ENCODE results near the gene CHST15. TPM values are rescaled to one million over a fixed set of nuclear protein-coding genes. Genes with fewer than 3 reads are reported as not detected.
A peak's percentile ranks its signal among the peaks of the same experiment; 100 is the strongest.

The CHST15 gene
- total and polyA plus RNA-seq, 2 of the 13 experiments (the other 11 are each of a cell fraction or from before 2014, with no cell fraction given): 1.4 to 94.7 TPM

- 95% methylated on average over 6 of the region's 8 CpGs for WGBS (ENCODE audit: low lambda C conversion rate)
- Histone ChIP-seq H2AFZ (ENCODE audit: low read length) (no peak overlapping the region), H3K4me2 (ENCODE audit: low read depth, low read length) (no peak overlapping the region), H3K36me3 (replicated peaks in 1 of 2; ENCODE audit: control insufficient read depth in 1 of 2, insufficient read depth in 2 of 2, low read length in 2 of 2) (peaks cover 38 to 69% of the 10 kb centered on the region in 2 experiments), H3K79me2 (ENCODE audit: insufficient read depth, low read length) (no peaks in the 10 kb centered on the region), H4K20me1 (ENCODE audit: insufficient read depth, low read length) (peaks cover 3% of the 10 kb centered on the region; the same call in 1 of the 2 replicates), H3K9me3 (ENCODE audit: low read length) (no peaks in the 10 kb centered on the region), H3K27me3 (ENCODE audit: control insufficient read depth in 1 of 2, insufficient read depth in 2 of 2, low read length in 2 of 2) (no peaks in the 10 kb centered on the region), H3K9ac (ENCODE audit: insufficient read depth, low read depth, low read length) (no peak overlapping the region), H3K27ac (ENCODE audit: extremely low read length, insufficient read depth, low read length) (no peak overlapping the region), H3K4me3 (replicated peaks in 1 of 3; ENCODE audit: insufficient read depth in 1 of 3, low read depth in 2 of 3, low read length in 3 of 3) (no peak overlapping the region), H3K4me1 (ENCODE audit: insufficient read depth, low read length) (peaks cover 70% of the 10 kb centered on the region)
- DNase-seq (ENCODE audit: low spot score) (no peak), FAIRE-seq (no peak), ATAC-seq (no peak)
- CTCF ChIA-PET (ENCODE audit: low intra/inter-chr PET ratio, low total read pairs): no interaction called here
- TF ChIP-seq RNF2 (conservative IDR thresholded peaks at IDR 0.05; ENCODE audit: low read depth) (no peak), NFIC (IDR thresholded peaks at IDR 0.05; ENCODE audit: low read length) (no peak), ZNF687 (CRISPR knock-in tag; IDR thresholded peaks at IDR 0.05) (peak; percentile 35), ZNF720 (CRISPR knock-in tag; IDR thresholded peaks at IDR 0.05) (no peak), TCF12 (IDR thresholded peaks at IDR 0.05) (no peak), TCF12 (CRISPR knock-in tag; IDR thresholded peaks at IDR 0.05) (no peak), ZSCAN12 (CRISPR knock-in tag; IDR thresholded peaks at IDR 0.05) (no peak), ZNF841 (CRISPR knock-in tag; IDR thresholded peaks at IDR 0.05; ENCODE audit: borderline replicate concordance) (no peak), ZNF263 (CRISPR knock-in tag; IDR thresholded peaks at IDR 0.05) (no peak)
- TF ChIP-seq, protein P1, sequence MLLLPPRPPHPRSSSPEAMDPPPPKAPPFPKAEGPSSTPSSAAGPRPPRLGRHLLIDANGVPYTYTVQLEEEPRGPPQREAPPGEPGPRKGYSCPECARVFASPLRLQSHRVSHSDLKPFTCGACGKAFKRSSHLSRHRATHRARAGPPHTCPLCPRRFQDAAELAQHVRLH (CRISPR knock-in tag; IDR thresholded peaks at IDR 0.05; ENCODE audit: borderline replicate concordance, low read depth): no peak
- POLR2A ChIA-PET: no interaction called here
- intact Hi-C loops (cut with micrococcal nuclease; ENCODE audit: unreplicated experiment) (no loop called here), in situ Hi-C loops (cut with HindIII; ENCODE audit: extremely low pct_ligation_motif_present, low pct_unique_long_range_greater_than_20kb) (no loop called here)
- BruUV-seq (replicated peaks): no TSS peak
Measured at GRCh38 chr10:124033887-124034218, 59.5 kb downstream of the CHST15 start.

Data from HepG2 (cell line).